ENCODE measurements around the gene NUF2.
"Not testable (repeated sequence)": the region's sequence is repeated elsewhere in the genome, so short reads cannot be mapped to it uniquely, and the experiment has no call there.

Gene NUF2

DNA sequence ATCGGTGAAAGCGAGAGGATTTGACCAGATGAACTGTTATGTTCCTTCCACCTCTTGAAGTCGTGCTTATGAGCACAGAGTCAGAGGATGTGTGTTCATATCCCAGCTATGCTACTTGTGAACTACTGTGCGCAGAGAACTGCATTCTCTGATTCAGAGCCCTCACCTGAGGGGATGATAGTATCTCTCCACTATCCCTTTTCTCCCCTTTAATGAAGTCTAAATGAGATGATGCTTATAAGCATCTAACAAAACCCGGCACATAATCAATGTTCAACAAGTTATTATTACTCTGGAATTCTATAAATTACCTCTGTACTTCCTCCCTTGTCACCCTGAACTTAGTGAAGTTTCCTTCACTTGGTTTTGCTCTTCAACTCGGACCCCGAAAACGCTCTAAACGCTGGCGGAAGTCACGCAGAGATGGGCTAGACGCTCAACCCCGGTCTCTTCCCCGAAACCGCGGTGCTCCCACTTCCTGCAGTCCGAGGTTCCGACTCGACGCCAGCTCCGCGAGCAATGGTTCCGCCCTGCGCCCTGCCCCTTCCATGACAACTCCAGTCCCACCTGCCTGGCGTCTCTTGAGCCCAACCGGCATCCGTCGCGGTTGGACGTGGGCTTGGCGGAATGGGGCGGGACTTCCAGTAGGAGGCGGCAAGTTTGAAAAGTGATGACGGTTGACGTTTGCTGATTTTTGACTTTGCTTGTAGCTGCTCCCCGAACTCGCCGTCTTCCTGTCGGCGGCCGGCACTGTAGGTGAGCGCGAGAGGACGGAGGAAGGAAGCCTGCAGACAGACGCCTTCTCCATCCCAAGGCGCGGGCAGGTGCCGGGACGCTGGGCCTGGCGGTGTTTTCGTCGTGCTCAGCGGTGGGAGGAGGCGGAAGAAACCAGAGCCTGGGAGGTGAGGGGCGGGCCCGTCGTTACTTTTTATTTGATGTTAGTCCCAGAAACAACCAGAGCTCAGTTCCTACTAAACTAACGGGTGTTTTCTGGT is at the start of gene NUF2:
Gene NUF2, plus strand, starts transcription at position 644 of the 995 bp plus-strand sequence. CDS start 4,098 bp downstream, outside the sequence.
- peak; percentile 93 for DNase-seq

DNA sequence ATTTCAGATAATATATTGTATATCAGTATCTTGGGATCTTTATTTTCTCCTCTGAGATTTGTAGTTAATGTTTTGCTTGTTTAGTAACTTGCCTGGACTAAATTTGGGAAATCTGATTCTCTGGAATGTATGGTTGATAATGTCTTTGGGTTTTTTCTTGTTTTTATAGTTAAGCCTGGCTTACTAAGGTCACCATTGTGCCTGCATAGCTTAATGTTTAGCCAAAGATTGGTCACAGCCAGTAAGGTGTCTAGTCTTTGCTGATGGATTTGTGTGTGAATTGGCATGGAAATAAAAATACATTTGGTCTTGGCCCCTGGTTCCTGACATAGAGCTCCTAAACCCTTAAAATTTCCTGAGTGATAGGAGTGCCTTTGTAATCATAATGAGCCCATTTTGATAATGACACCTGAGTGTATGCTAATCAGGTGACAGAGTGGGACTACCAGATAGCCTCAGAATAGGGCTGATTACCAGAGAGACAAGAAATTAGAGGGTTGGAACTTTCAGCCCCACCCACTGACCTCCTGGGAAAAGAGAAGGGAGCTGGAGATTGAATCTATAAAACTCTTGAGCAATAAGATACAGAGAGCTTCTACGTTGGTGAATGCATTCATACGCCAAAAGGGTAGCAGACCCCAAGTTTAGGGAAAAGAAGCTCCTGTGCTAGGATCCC is 47.9 kb upstream of the NUF2 start:
- DNase-seq = no peak

DNA sequence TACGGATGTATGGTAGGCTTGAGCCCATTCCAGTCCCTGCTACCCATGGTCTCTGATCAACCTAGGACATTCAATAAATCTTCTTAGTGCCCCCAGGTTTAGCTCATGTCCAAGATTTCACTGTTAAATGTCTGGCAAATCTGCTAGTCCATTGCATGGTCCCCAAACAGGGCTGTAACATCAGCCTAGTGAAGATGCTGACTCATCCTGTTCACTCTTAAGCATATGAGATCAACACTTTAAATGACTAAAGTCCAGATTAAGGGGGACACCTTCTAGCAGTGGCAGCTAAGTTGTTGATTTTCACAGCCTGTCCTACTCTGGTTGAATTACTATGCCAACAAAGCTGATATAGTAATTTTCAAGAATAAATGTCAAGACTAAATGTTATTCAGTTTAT is 46.5 kb upstream of the NUF2 start:
- DNase-seq = no peak

DNA sequence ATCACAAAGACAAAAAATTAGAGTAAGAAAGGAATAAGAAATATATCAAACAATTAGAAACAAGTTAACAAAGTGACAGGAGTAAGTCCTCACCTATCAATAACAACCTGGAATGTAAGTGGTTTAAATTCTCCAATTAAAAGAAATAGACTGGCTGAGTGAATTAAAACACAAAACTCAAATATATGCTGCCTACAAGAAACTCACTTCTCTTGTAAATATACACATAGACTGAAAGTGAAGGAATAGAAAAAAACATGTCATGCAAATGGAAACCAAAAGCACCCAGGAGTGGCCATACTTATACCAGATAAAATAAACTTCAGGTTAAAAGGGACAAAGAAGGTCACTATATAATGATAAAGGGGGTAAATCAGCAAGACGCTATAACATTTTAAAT is 43.2 kb upstream of the NUF2 start:
- no peak for DNase-seq

DNA sequence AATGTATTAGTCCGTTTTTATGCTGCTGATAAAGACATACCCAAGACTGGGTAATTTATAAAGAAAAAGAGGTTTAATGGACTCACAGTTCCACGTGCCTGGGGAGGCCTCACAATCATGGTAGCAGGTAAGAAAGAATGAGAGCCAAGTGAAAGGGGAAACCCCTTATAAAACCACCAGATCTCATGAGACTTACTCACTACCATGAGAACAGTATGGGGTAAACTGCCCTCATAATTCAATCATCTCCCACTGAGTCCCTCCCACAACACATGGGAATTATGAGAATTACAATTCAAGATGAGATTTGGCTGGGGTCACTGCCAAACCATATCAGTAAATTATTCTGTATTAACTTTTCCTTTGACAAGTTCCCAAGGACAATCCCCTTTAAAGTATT is 36.9 kb upstream of the NUF2 start:
- not testable (repeated sequence) for DNase-seq

DNA sequence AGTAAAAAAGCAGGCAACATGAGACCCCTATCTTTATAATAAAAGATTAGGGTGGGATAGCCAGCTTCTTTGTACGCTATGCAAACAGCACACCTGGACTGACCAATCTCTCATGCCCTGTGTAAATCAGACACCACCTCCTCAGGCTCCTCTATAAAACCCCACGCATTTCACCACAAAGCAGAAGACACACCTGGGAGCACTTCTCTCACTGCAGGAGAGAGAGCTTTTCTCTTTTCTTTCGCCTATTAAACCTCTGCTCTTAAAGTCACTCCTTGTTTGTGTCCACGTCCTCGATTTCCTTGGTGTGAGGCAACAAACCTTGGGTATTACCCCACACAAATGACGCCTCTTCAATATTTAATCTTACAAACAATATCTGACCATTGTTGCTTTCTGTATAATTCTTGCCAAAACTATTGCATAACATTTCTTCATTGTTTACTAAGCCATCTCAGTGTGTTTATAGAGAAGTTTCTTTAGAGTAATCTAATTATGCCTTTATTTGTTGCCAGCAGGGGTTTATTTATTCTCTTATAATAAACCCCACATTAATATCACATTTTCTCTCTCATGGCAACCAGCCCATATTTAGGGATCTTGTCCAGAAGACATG is 31.6 kb upstream of the NUF2 start:
- DNase-seq = no peak

DNA sequence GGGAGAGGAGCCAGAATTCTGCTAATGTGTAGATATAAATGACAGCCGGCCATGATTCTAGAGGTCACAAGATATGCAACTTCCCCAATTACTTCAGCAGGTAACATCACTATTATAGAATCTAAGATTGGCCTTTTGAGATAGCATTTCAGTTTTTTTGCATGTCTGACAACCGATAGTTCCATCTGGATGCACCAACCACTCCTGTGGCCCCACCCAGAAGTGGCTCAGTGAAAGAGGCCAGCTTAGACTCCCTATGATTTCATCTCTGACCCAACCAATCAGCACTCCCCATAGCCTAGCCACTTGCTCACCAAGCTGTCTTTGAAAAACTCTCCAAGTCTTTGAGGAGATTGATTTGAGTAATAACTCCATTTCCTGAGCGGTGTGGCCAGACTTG is 30.3 kb upstream of the NUF2 start:
- no peak for DNase-seq

DNA sequence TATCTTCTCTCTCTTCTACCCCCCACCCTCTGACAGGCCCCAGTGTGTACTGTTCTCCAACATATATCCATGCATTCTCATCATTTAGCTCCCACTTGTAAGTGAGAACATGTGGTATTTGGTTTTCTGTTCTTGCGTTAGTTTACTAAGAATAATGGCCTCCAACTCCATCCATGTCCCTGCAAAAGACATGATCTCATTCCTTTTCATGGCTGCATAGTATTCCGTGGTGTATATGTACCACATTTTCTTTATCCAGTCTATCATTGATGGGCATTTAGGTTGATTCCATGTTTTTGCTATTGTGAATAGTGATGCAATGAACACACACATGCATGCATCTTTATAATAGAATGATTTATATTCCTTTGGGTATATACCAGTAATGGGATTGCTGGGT is 29.6 kb upstream of the NUF2 start:
- DNase-seq = not testable (repeated sequence)

DNA sequence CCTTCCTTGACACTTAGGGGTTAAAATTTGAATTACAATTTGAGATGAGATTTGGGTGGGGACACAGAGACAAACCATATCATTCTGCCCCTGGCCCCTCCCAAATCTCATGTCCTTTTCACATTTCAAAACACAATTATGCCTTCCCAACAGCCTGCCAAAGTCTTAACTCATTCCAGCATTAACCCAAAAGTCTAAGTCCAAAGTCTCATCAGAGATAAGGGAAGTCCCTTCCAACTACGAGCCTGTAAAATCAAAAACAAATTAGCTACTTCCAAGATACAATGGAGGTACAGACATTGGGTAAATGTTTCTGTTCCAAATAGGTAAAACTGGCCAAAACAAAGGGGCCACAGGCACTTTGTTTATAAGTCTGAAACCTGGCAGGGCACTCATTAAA is 28.3 kb upstream of the NUF2 start:
- DNase-seq = not testable (repeated sequence)

DNA sequence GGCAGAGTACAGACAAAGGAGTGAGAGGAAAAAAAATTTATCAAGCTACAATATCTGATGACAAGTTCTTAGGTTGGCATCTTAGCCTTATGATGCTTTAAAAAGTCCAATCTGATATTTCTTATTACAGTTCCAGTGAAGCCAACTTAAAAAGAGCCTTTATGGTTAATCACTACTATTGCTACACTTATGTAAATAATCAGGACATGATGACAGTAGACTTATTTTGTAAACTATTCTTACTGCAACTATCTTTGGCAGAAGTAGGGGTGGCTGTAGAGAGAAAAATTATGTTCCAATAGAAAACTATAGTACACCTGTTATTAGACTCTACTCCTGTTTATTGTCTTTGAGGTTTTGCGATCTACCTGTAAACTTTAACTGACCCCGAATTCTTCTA is 25.8 kb upstream of the NUF2 start:
- DNase-seq = no peak

DNA sequence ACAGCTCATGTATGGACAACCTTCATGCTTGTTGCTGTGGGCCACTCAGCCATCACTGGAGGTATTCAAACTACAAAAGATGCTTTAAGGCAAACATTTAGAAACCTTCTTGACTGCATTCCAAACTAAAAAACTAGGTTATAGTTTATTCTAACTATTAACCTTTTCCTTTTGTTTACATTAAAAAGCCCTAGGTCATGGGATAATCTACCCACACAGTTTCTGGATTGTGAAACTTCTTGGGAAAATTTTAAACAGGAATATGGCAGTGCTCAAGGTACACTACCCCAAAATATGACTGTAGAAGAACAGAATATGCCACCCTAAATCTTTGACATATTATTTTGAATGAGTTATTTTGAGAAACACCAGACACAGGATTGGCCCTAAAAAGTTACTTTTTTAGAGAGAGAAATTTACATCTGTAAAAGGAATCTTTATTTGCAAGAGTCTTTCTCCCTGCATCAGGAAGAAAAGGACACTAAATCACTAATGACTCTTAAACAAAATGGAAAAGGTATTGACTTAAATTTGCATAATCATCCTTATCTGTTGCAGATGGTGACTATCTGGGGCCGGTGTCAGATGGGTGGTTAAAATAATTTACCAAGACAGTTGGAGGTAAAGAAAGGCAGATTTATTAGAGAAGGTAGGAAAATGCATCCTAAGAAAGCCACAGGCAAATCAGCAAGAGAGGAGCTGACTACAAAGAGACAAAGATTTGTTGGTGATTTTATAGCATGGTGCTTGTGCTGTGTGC is 25.1 kb upstream of the NUF2 start:
- DNase-seq = no peak

DNA sequence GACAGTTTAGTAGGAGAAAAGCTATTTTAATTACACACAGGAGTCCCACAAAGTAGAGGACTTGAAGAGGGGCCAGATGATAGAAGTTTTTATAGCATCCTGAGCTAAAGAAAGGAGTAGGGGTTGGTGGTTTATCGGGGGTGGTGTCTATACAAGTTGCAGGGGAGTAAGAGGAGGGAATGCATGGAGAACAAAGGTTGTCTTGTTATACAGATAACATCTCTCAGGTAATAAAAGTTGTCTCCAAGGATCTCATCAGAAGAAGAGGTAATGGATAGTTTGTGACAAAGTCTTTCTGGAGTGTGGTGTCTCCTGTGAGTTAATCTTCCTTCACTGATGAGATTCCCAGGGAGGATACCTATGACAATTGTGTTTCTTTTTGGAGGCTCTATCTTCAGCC is 23.4 kb upstream of the NUF2 start:
- DNase-seq = no peak

DNA sequence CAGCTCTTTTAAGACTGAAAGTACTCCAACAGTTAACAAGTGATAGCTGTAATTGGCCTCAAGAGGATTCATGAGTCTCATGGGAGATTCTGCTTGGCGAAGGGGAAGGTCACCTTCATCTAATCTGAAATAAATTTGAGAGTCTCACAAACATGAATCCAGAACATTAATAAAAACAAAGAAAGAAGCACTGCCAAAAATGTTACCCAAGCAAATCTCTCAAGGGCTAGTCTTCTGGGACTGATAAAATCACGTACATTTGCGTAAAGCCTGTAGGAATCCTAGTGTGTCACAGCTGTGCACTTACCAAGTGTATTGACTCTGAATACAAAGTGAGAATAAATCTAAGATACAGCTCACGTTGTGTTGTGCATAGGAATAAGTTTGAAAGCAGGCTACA is 21.2 kb upstream of the NUF2 start:
- DNase-seq = no peak

DNA sequence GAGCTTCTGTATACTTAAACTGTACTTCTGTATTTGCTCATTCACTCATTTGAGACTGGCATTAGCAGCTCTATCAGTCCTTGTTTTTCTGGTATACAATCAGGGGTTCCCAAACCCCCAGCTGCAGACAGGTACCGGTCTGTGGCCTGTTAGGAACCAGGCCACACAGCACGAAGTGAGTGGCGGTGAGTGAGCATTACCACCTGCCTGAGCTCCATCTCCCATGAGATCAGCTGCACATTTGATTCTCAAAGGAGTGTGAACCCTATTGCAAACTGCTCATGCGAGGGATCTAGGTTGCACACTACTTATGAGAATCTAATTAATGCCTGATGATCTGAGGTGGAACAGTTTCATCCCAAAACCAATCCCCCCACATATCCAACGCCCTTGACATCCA is 18.2 kb upstream of the NUF2 start:
- no peak for DNase-seq

DNA sequence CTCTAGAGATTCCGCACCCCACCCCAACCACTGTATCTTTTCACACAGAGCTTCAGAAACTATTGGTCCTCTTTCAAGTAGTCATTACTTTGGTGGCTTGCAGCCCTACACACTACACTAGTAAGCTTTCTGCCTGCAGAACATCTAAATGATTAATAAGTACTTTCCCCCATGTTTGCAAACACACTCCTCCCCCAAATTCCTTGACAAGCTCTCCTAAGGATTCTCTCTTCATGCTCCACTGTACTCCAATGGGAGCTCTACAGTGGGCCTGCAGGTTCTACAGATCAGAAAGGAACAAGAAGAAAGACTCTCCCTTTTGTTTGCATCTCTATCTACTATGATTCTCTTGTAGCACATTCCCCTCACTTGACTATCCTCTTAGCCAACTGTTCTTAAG is 16.3 kb upstream of the NUF2 start:
- no peak for DNase-seq

DNA sequence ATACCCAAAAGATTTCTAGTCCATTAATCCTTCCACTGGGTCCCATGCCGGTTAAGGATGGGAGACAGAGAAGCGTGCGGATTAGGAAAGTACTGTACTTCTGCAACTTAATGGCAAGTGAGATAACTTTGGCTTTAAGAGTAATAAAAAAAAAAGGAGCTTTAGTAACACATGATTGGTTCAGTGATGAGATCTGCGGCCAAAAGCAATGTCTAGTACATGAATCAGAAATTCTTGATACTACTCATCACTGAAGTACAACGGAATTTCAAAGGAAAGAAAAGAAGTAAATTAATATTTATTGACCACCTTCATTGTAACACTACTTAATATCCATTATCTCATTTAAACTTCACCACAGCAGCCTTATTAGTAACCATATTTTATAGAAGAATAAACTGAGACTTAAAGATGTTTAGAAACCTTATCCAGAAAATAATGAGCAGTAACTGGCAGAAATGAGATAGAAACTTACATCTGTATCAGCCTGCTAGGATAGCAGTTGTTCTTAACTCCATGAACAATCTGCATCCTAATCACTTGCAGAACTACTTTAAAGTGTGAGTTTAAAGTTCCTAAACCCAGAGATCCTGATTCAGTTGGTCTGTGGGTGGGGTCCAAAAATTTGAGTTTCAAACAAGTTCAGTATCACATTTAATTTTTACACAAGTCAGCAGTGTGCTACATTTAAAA is 14.1 kb upstream of the NUF2 start:
- DNase-seq = no peak

DNA sequence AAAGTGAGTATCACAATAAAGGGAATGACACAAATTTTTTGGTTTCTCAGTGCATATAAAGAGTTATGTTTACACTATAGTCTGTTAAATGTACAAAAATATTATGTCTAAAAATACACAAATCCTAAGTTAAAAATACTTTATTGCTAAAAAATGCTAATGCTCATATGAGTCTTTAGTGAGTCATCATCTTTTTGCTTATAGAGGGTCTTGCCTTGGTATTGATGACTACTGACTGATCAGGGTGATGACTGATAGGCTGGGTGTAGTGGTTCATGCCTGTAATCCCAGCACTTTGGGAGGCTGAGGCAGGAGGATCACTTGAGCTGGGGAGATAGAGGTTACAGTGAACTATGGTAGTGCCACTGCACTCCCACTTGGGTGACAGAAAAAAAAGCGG is 12.9 kb upstream of the NUF2 start:
- DNase-seq = no peak

DNA sequence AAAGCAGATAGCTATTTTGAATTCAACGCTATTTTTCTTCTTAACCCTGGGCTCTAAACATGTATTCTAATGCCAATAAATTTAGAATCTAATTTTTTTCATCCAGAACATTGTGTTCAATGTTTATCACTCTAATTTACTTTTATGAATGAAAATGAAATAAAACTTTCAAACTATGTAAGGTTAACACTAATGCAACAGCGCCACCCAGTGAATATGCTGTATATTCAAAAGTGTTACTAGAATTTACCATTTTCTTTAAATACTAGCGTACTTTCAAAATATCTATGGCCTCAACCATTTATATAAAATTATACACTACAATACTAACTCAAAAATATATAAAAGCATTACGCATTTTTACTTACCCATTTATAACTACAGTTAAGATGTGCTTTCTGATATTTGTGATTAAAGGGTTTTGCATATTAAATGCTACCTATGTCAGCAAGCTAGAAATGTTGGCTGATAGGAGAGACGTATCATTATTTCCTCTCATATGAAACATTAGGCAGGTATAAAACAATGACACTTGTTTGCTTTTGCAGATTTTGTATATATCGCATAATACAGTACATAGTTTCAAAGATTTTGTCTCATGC is 5.9 kb upstream of the NUF2 start:
- peak; percentile 27 for DNase-seq

DNA sequence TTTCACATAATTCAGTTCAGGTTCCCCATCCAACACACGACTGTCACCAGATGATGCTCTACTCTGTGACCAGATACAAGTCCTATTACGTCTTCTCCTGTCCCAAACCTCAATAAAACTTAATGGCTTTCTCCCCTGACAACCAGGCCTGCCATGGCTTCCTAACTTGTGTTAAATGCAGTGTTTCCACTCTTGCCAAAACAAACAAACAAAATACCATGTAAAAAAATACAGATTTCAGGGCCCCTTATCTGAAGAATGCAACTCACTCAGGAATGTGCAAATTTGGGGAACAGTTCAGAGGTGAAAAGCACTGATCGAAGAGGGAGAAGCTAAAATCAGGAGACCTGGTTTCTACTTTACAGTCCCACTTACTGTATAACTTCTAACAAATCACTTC is 863 bp upstream of the NUF2 start:
- DNase-seq = no peak

DNA sequence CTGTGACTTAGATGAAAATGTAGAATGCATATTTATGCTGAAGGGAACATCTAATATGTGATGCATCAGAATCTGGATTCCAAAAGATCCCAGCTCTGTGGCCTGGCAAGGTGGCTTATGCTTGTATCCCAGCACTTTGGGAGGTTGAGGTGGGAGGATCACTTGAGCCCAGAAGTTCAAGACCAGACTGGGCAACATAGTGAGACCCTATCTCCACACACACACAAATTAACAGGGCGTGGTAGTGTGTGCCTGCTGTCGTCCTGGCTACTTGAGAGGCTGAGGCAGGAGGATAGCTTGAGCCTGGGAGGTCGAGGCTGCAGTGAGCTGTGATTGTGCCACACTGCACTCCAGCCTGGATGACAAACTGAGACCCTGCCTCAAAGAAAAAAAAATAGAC is 1.6 kb downstream of the NUF2 start:
- DNase-seq = not testable (repeated sequence)

DNA sequence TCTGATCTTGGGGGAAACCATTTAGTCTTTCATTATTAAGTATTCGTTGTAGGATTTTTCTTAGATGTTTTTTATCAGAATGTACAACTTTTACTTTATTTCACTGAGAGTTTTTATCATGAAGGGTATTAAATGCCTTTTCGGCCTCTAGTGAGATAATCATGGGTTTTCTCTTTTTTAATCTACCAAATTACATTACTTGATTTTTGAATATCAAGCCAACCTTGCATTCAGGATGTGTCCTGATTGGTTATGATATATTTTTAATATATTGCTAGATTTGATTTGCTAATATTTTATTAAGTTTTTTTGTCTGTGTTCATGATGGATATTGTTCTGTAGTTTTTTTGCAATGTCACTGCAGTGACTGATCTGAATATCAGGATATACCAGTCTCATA is 9.4 kb downstream of the NUF2 start:
- DNase-seq = no peak

DNA sequence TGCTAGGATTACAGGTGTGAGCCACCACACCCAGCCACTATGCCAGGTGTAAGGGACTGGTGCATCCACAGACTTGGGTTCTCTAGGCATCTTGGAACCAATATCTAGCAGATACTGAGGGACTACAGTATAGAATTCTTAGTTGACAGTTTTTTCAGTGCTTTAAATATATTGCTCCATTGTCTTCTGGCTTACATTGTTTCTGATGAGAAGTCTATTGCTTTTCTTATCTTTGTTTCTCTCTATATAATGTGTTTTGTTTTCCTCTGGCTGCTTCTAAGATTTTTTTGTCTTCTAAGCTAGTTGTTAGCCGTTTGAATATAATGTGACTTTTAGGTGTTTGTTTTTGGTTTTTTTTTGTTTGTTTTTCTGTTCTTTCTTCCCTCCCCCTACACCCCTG is 13.5 kb downstream of the NUF2 start:
- no peak for DNase-seq

Data from activated T-cell treated with anti-CD3 and anti-CD28 coated beads for 4 hours (primary cell).